ENCODE data around the gene ST8SIA6. TPM values are rescaled to one million over a fixed set of nuclear protein-coding genes. Genes with fewer than 3 reads are reported as not detected.

Gene ST8SIA6
- total RNA-seq, 1 experiment from 2014 or later: 0.14 TPM

DNA sequence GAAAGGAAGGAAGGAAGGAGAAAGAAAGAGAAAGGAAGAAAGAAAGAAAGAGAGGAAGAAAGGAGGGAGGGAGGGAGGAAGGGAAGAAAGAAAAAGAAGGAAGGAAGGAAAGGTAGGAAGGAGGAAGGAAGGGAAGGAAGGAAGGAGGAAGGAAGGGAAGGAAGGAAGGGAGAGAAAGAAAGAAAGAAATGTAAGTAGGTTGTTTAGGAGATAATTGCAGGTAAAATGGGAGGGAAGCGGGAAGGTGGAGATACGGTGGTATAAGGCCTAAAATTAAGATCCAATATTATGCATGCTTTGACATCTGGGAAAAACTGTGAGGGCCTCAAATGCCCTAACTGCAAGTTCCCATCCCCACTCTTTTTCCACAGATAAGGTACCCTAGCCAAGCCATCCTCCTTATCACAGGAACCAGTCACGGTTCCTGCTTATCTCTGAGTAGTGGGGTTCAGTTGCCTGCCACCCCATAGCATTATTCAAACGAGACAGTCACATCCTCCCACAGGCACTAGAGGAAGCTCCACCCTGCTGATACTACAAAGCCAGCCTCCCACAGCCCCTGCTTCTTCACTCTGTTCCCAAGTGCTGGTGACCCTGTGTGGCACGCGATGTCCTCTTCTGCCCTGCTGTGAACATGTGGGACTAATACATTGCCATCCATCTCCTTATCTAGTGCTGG, 28.7 kb downstream of the ST8SIA6 start:
- Mint-ChIP-seq H3K4me3 (ENCODE audit: low read depth, unreplicated experiment) (no peak overlapping the region), H3K27me3 (ENCODE audit: unreplicated experiment) (peaks cover 28% of the 10 kb centered on the region), H3K9me3 (ENCODE audit: low read depth, unreplicated experiment) (no peaks in the 10 kb centered on the region), H3K27ac (ENCODE audit: unreplicated experiment) (no peak overlapping the region), H3K4me1 (ENCODE audit: low read depth, unreplicated experiment) (peaks cover 9% of the 10 kb centered on the region), H3K36me3 (ENCODE audit: insufficient read depth, unreplicated experiment) (no peaks in the 10 kb centered on the region)
- DNase-seq: no peak
- no peak for TF ChIP-seq CTCF (IDR thresholded peaks at IDR 0.05; ENCODE audit: unreplicated experiment)
- intact Hi-C loops (cut with micrococcal nuclease; ENCODE audit: unreplicated experiment): no loop called here
- no TSS peak for BruUV-seq (replicated peaks)
- CTCF ChIA-PET: no interaction called here

DNA sequence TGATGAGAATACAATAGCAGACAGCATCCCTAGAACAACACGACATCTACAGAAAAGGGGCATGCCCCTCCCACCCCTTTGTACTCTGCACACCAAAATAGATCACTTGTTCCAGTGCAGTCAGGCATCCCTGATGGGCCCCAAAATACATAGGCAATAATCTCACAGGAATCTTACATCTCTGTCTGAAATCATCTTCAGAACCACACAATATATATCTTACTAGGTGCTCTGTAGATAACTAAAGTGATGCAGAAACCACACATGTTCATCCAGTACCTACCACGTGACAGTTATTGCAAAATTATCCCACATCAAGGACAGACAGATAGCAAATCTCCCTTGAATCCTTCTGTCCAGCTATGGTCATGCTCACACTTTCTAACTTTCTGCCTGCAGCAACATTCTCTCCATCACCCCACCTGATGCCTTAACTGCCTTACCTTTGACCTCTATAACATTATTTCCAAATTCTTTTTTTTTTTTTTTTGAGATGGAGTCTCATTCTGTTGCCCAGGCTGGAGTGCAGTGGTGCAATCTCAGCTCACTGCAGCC, 30.7 kb downstream of the ST8SIA6 start:
- Mint-ChIP-seq H3K4me1 (ENCODE audit: low read depth, unreplicated experiment) (peaks cover 7% of the 10 kb centered on the region), H3K9me3 (ENCODE audit: low read depth, unreplicated experiment) (no peaks in the 10 kb centered on the region), H3K4me3 (ENCODE audit: low read depth, unreplicated experiment) (no peak overlapping the region), H3K27ac (ENCODE audit: unreplicated experiment) (no peak overlapping the region), H3K36me3 (ENCODE audit: insufficient read depth, unreplicated experiment) (no peaks in the 10 kb centered on the region), H3K27me3 (ENCODE audit: unreplicated experiment) (peaks cover 9% of the 10 kb centered on the region)
- no peak for DNase-seq
- TF ChIP-seq CTCF (IDR thresholded peaks at IDR 0.05; ENCODE audit: unreplicated experiment): no peak
- CTCF ChIA-PET: interaction anchor here (0.7 kb wide), 1 partner anchor 25 kb away, joined by 3 read pairs; no protein-coding TSS in a partner anchor
- intact Hi-C loops (cut with micrococcal nuclease; ENCODE audit: unreplicated experiment): no loop called here
- BruUV-seq (replicated peaks): no TSS peak

- no peak for TF ChIP-seq CTCF (IDR thresholded peaks at IDR 0.05; ENCODE audit: unreplicated experiment)
- CTCF ChIA-PET: no interaction called here
- Mint-ChIP-seq H3K4me1 (ENCODE audit: low read depth, unreplicated experiment) (no peaks in the 10 kb centered on the region), H3K9me3 (ENCODE audit: low read depth, unreplicated experiment) (no peaks in the 10 kb centered on the region), H3K36me3 (ENCODE audit: insufficient read depth, unreplicated experiment) (no peaks in the 10 kb centered on the region), H3K4me3 (ENCODE audit: low read depth, unreplicated experiment) (no peak overlapping the region), H3K27ac (ENCODE audit: unreplicated experiment) (no peak overlapping the region), H3K27me3 (ENCODE audit: unreplicated experiment) (peaks cover 2% of the 10 kb centered on the region)
- BruUV-seq (replicated peaks): no TSS peak
- intact Hi-C loops (cut with micrococcal nuclease; ENCODE audit: unreplicated experiment): no loop called here
- DNase-seq: no peak
These were observed 31.5 kb downstream of the ST8SIA6 start for GRCh38 chr10:17422931-17423330.

DNA sequence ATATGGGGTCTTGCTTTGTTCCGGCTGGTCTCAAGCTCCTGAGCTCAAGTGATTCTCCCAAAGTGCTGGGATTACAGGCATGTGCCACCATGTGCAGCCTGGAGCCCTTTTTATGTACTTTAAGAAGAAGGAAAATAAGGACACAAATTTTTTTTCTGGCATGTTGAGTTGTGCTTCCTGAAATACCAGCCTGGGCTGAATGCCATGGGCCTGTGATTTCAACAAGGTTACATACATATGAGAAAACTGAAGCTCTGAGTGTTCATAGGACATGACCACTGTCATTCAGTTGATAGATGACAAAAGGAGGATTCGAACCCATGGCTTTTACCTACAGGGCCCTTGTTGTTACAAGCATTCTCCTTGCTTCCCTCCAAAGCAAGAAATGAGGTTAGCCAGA, 36.1 kb downstream of the ST8SIA6 start:
- Mint-ChIP-seq H3K36me3 (ENCODE audit: insufficient read depth, unreplicated experiment) (no peaks in the 10 kb centered on the region), H3K4me1 (ENCODE audit: low read depth, unreplicated experiment) (no peaks in the 10 kb centered on the region), H3K4me3 (ENCODE audit: low read depth, unreplicated experiment) (no peak overlapping the region), H3K27ac (ENCODE audit: unreplicated experiment) (no peak overlapping the region), H3K9me3 (ENCODE audit: low read depth, unreplicated experiment) (peaks cover 3% of the 10 kb centered on the region), H3K27me3 (ENCODE audit: unreplicated experiment) (peaks cover 27% of the 10 kb centered on the region)
- no peak for DNase-seq
- BruUV-seq (replicated peaks): no TSS peak
- no peak for TF ChIP-seq CTCF (IDR thresholded peaks at IDR 0.05; ENCODE audit: unreplicated experiment)
- CTCF ChIA-PET: no interaction called here
- intact Hi-C loops (cut with micrococcal nuclease; ENCODE audit: unreplicated experiment): no loop called here
